Transverse colon (tissue), 3 donors: ENCODE data around the gene LCLAT1.

Experiments
- EP300 ChIP-seq: sonication (generic); formaldehyde crosslinking; IDR thresholded peaks from one replicate; pipeline ENCODE4 v1.6.1; 2017; ENCODE audit warnings: antibody characterized with exemption, low read depth
- POLR2A ChIP-seq: fragments of 450-650 bp; IDR thresholded peaks from one replicate; pipeline ENCODE4 v1.6.1; 2016; ENCODE audit warnings: antibody characterized with exemption, mild to moderate bottlenecking, moderate library complexity
- TF ChIP-seq, protein P1 (sequence below), 5 experiments: fragments of 200-600 bp in 3 of 5; fragments of 450-650 bp in 2 of 5; sonication (generic) in 3 of 5; IDR thresholded peaks; 1 replicate in 2 of 5; 2 replicates in 3 of 5; pipeline ENCODE4 v1.5.1; 2016 to 2017; ENCODE audit warnings: antibody characterized with exemption in 5 of 5, inconsistent platforms in 3 of 5, mild to moderate bottlenecking in 2 of 5, moderate library complexity in 1 of 5

DNA sequence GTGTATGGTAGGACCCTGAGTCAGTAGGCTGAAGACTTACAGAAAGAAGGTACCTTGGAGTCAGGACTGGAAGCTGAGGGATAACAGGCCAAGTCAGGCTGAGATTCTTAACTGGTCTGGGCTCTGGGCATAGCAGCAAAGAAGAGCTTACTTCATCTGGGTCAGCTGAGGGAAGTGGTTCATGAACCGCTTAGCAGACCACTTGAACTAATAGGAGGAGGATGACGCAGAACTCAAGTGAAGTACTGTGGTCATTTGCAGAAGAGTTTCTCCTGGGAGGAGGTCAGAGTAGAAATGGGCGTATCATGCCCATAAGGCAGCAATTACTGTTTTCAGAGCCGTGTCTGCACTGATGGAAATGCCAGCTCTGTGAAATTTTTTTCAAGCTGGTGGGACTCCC lies 164.5 kb downstream of the LCLAT1 start:
- TF ChIP-seq, protein P1, sequence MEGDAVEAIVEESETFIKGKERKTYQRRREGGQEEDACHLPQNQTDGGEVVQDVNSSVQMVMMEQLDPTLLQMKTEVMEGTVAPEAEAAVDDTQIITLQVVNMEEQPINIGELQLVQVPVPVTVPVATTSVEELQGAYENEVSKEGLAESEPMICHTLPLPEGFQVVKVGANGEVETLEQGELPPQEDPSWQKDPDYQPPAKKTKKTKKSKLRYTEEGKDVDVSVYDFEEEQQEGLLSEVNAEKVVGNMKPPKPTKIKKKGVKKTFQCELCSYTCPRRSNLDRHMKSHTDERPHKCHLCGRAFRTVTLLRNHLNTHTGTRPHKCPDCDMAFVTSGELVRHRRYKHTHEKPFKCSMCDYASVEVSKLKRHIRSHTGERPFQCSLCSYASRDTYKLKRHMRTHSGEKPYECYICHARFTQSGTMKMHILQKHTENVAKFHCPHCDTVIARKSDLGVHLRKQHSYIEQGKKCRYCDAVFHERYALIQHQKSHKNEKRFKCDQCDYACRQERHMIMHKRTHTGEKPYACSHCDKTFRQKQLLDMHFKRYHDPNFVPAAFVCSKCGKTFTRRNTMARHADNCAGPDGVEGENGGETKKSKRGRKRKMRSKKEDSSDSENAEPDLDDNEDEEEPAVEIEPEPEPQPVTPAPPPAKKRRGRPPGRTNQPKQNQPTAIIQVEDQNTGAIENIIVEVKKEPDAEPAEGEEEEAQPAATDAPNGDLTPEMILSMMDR (IDR thresholded peaks at IDR 0.05): no peak
- TF ChIP-seq EP300 (no peak), POLR2A (no peak)
